Esophagus squamous epithelium (tissue), 5 donors: ENCODE data around the gene GRAMD4. TPM values are rescaled to one million over a fixed set of nuclear protein-coding genes. Genes with fewer than 3 reads are reported as not detected.
A peak's percentile ranks its signal among the peaks of the same experiment; 100 is the strongest.

Source experiments
- DNase-seq: peaks from one replicate; lab custom pipeline; 2025; lab: John Stamatoyannopoulos, UW
- H3K27ac ChIP-seq, 4 donors: fragments of 200-600 bp; sonication (generic); one replicate each; pipeline ENCODE4 v1.5.1; 2016 to 2019; ENCODE audit warnings: mild to moderate bottlenecking in 1 of 4
- H3K27me3 ChIP-seq, 4 donors: fragments of 200-600 bp; sonication (generic); 1 replicate in 3 of 4; 2 replicates in 1 of 4; pipeline versions ENCODE4 v1.5.1 to v1.6.0; 2017 to 2021; ENCODE audit warnings: antibody characterized with exemption in 1 of 4
- H3K36me3 ChIP-seq, 3 donors: fragments of 200-600 bp; sonication (generic); one replicate each; pipeline ENCODE4 v1.5.1; 2016 to 2019
- H3K4me1 ChIP-seq, 3 donors: fragments of 200-600 bp; sonication (generic); one replicate each; pipeline ENCODE4 v1.5.1; 2017 to 2019
- H3K4me3 ChIP-seq, 4 donors: fragments of 200-600 bp; sonication (generic); 1 replicate in 3 of 4; 2 replicates in 1 of 4; pipeline ENCODE4 v1.5.1; 2016 to 2019; ENCODE audit warnings: mild to moderate bottlenecking in 2 of 4, moderate library complexity in 1 of 4
- H3K9me3 ChIP-seq, 3 donors: fragments of 200-600 bp; sonication (generic); one replicate each; pipeline ENCODE4 v1.5.1; 2016 to 2019
- CTCF ChIP-seq, 6 experiments: fragments of 450-650 bp in 4 of 6; fragments of 200-600 bp in 2 of 6; sonication (generic) in 2 of 6; IDR thresholded peaks; one replicate each; pipeline ENCODE4 v1.5.1; 2016 to 2019; ENCODE audit warnings: antibody characterized with exemption in 6 of 6, mild to moderate bottlenecking in 4 of 6, moderate library complexity in 4 of 6
- POLR2A ChIP-seq, 4 donors: fragments of 450-650 bp; IDR thresholded peaks; one replicate each; pipeline ENCODE4 v1.6.1; 2017; ENCODE audit warnings: antibody characterized with exemption in 4 of 4, mild to moderate bottlenecking in 4 of 4, moderate library complexity in 3 of 4
- WGBS, 2 donors: methylation state at CpG; one replicate each; pipeline ENCODE4 v1.1.5; 2018; 5-methylcytosine and 5-hydroxymethylcytosine counted together
- intact Hi-C: fragments of 100-400 bp; cut with DNase I; formaldehyde crosslinking; loops from one replicate; pipeline ENCODE4 v1.15.0; 2022
- total RNA-seq, 4 donors: library from RNA; depleted of rRNA; stranded (reverse); fragments of >200 nt; gene quantifications; one replicate each; pipeline ENCODE4 v1.1.0, GENCODE V29; 2016
- donor health status: DM: yes; HTN: yes; CAD: no.

The GRAMD4 gene
- total RNA-seq, 4 donors from 2014 or later = 27.0 to 122 (median 33.3) TPM

- H3K4me1 ChIP-seq = peaks cover 27 to 55% (median 42%) of the 10 kb centered on the region in 3 donors
- intact Hi-C loops = no loop called here
- 91 to 93% methylated on average over 7 to 10 of the region's 12 CpGs for WGBS, 2 donors
- no peak overlapping the region for H3K27ac ChIP-seq
- no peak overlapping the region for H3K4me3 ChIP-seq
- peaks cover 0 to 42% (median 0%) of the 10 kb centered on the region in 3 donors for H3K36me3 ChIP-seq
- TF ChIP-seq CTCF (IDR thresholded peaks at IDR 0.05) = no peak
- no peak for TF ChIP-seq POLR2A (IDR thresholded peaks at IDR 0.05)
- H3K27me3 ChIP-seq = no peaks in the 10 kb centered on the region
- H3K9me3 ChIP-seq = no peaks in the 10 kb centered on the region
- no peak for DNase-seq
Observed at GRCh38 chr22:46628756-46629155, 8.6 kb downstream of the GRAMD4 start.

GRCh38 chr22:46629291-46629690 lies 9.1 kb downstream of the GRAMD4 start:
- H3K27me3 ChIP-seq = no peaks in the 10 kb centered on the region
- intact Hi-C loops = no loop called here
- TF ChIP-seq CTCF (IDR thresholded peaks at IDR 0.05) (no peak), POLR2A (IDR thresholded peaks at IDR 0.05) (no peak)
- no peaks in the 10 kb centered on the region for H3K9me3 ChIP-seq
- peaks cover 27 to 60% (median 48%) of the 10 kb centered on the region in 3 donors for H3K4me1 ChIP-seq
- 85 to 86% methylated on average over 8 to 16 of the region's 16 CpGs for WGBS, 2 donors
- H3K36me3 ChIP-seq = peaks cover 0 to 42% (median 0%) of the 10 kb centered on the region in 3 donors
- no peak for DNase-seq
- no peak overlapping the region for H3K27ac ChIP-seq
- no peak overlapping the region for H3K4me3 ChIP-seq

- no peak for DNase-seq
- Histone ChIP-seq H3K36me3 (peaks cover 0 to 45% (median 0%) of the 10 kb centered on the region in 3 donors), H3K4me1 (peaks cover 16 to 60% (median 45%) of the 10 kb centered on the region in 3 donors), H3K27me3 (no peaks in the 10 kb centered on the region), H3K27ac (no peak overlapping the region), H3K4me3 (no peak overlapping the region), H3K9me3 (no peaks in the 10 kb centered on the region)
- 82 to 89% methylated on average over 7 of the region's 13 CpGs for WGBS, 2 donors
- no peak for TF ChIP-seq CTCF (IDR thresholded peaks at IDR 0.05)
- TF ChIP-seq POLR2A (IDR thresholded peaks at IDR 0.05) = no peak
- intact Hi-C loops = no loop called here
Observed at GRCh38 chr22:46631113-46631512, 10.9 kb downstream of the GRAMD4 start.

- no peak for DNase-seq
- Histone ChIP-seq H3K4me3 (no peak overlapping the region), H3K36me3 (peaks cover 0 to 49% (median 0%) of the 10 kb centered on the region in 3 donors), H3K9me3 (no peaks in the 10 kb centered on the region), H3K4me1 (peaks cover 7 to 44% (median 31%) of the 10 kb centered on the region in 3 donors), H3K27ac (peak overlapping the region; percentile 65 to 79 (median 70)), H3K27me3 (no peaks in the 10 kb centered on the region)
- WGBS, 2 donors = 66 to 90% methylated on average over 2 to 10 of the region's 18 CpGs
- intact Hi-C loops = no loop called here
- TF ChIP-seq POLR2A (IDR thresholded peaks at IDR 0.05) (no peak), CTCF (IDR thresholded peaks at IDR 0.05) (no peak)
Observed at GRCh38 chr22:46632646-46633249, 12.6 kb downstream of the GRAMD4 start.

GRCh38 chr22:46633334-46633890 lies 13.2 kb downstream of the GRAMD4 start:
- DNase-seq = no peak
- Histone ChIP-seq H3K36me3 (peaks cover 0 to 50% (median 0%) of the 10 kb centered on the region in 3 donors), H3K9me3 (no peaks in the 10 kb centered on the region), H3K27me3 (no peaks in the 10 kb centered on the region), H3K4me3 (no peak overlapping the region), H3K27ac (peak overlapping the region; percentile 65 to 79 (median 70)), H3K4me1 (peaks cover 7 to 37% (median 27%) of the 10 kb centered on the region in 3 donors)
- WGBS, 2 donors = 70 to 76% methylated on average over 2 to 4 of the region's 10 CpGs
- TF ChIP-seq POLR2A (IDR thresholded peaks at IDR 0.05) (no peak), CTCF (IDR thresholded peaks at IDR 0.05) (no peak)
- intact Hi-C loops = no loop called here
